Esophagus (tissue), 2 donors: Measurements from ENCODE around the gene HNRNPM. TPM values are rescaled to one million over a fixed set of nuclear protein-coding genes. Genes with fewer than 3 reads are reported as not detected.
"Not testable (repeated sequence)": the region's sequence is repeated elsewhere in the genome, so short reads cannot be mapped to it uniquely, and the experiment has no call there.

ENCODE experiments used
- H3K27ac ChIP-seq, 2 donors: one replicate each; pipeline ENCODE4 v1.5.1; 2013; ENCODE audit warnings: low read depth in 2 of 2, mild to moderate bottlenecking in 2 of 2, inconsistent platforms in 1 of 2, low read length in 1 of 2, moderate library complexity in 1 of 2
- H3K27me3 ChIP-seq, 2 donors: one replicate each; pipeline ENCODE4 v1.6.1; 2013; ENCODE audit warnings: low read length in 2 of 2, control low read depth in 1 of 2, mild to moderate bottlenecking in 1 of 2; ENCODE audit not compliant: insufficient read depth in 2 of 2, control insufficient read depth in 1 of 2
- H3K36me3 ChIP-seq, 2 donors: one replicate each; pipeline ENCODE4 v1.6.1; 2013; ENCODE audit warnings: low read length in 1 of 2; ENCODE audit not compliant: control insufficient read depth in 2 of 2, insufficient read depth in 2 of 2
- H3K4me1 ChIP-seq, 2 donors: one replicate each; pipeline ENCODE4 v1.6.1; 2013; ENCODE audit warnings: low read length in 1 of 2; ENCODE audit not compliant: control insufficient read depth in 2 of 2, insufficient read depth in 2 of 2
- H3K4me3 ChIP-seq, 2 donors: one replicate each; pipeline ENCODE4 v1.5.1; 2013; ENCODE audit warnings: low read length in 2 of 2, mild to moderate bottlenecking in 2 of 2, low read depth in 1 of 2, moderate library complexity in 1 of 2
- H3K9me3 ChIP-seq, 2 donors: one replicate each; pipeline ENCODE4 v1.6.1; 2013; ENCODE audit warnings: mild to moderate bottlenecking in 2 of 2, low read depth in 1 of 2, low read length in 1 of 2, moderate library complexity in 1 of 2; ENCODE audit not compliant: control insufficient read depth in 2 of 2, insufficient read depth in 1 of 2
- WGBS, 2 donors: extraction: QIAGEN DNeasy Blood & Tissue Kit; methylation state at CpG; one replicate each; pipeline ENCODE4 v1.1.7; 2013; 5-methylcytosine and 5-hydroxymethylcytosine counted together
- polyA plus RNA-seq, 2 donors: library from polyadenylated mRNA; stranded (reverse); fragments of 200-250 nt; gene quantifications; one replicate each; pipeline ENCODE4 v1.2.3, GENCODE V29; 2013
- donor health status: healthy with polysubstance abuse.
- donor health status: Bipolar disorder and iron deficiency.

The HNRNPM gene
- polyA plus RNA-seq, 2 donors: 49.9 to 134 TPM

- Histone ChIP-seq H3K4me3 (no peak overlapping the region), H3K36me3 (peaks cover 0 to 11% of the 10 kb centered on the region in 2 donors), H3K4me1 (peaks cover 2 to 3% of the 10 kb centered on the region in 2 donors), H3K27ac (peak overlapping the region; percentile 68 to 73), H3K9me3 (no peaks in the 10 kb centered on the region), H3K27me3 (no peaks in the 10 kb centered on the region)
- 29 to 37% methylated on average over 9 of the region's 9 CpGs for WGBS, 2 donors
These were observed 21.0 kb upstream of the HNRNPM start for GRCh38 chr19:8423817-8424223.

GRCh38 chr19:8425331-8425730, 19.4 kb upstream of the HNRNPM start:
- H3K4me1 ChIP-seq, H3K4me3 ChIP-seq, H3K9me3 ChIP-seq, H3K27ac ChIP-seq, H3K27me3 ChIP-seq: not testable (repeated sequence)
- peaks cover 0 to 11% of the 10 kb centered on the region in 2 donors for H3K36me3 ChIP-seq
- WGBS, 2 donors: 91 to 98% methylated on average over 6 of the region's 6 CpGs

GRCh38 chr19:8426283-8426682, 18.5 kb upstream of the HNRNPM start:
- Histone ChIP-seq H3K36me3 (peaks cover 3 to 16% of the 10 kb centered on the region in 2 donors), H3K9me3 (no peaks in the 10 kb centered on the region), H3K4me3 (no peak overlapping the region), H3K27ac (no peak overlapping the region), H3K27me3 (no peaks in the 10 kb centered on the region), H3K4me1 (peaks cover 2 to 3% of the 10 kb centered on the region in 2 donors)
- 95 to 96% methylated on average over 7 of the region's 7 CpGs for WGBS, 2 donors

- H3K27me3 ChIP-seq: no peaks in the 10 kb centered on the region
- whole genome bisulfite sequencing, 2 donors: 91 to 93% methylated on average over 6 of the region's 6 CpGs
- peaks cover 0 to under 1% of the 10 kb centered on the region in 2 donors for H3K4me1 ChIP-seq
- no peaks in the 10 kb centered on the region for H3K9me3 ChIP-seq
- no peak overlapping the region for H3K4me3 ChIP-seq
- H3K27ac ChIP-seq: no peak overlapping the region
- peaks cover 3 to 9% of the 10 kb centered on the region in 2 donors for H3K36me3 ChIP-seq
These were observed 15.7 kb upstream of the HNRNPM start for GRCh38 chr19:8429044-8429443.

GRCh38 chr19:8429826-8430225, 14.9 kb upstream of the HNRNPM start:
- H3K36me3 ChIP-seq: peaks cover 3 to 9% of the 10 kb centered on the region in 2 donors
- WGBS, 2 donors: 94% methylated on average over 6 of the region's 6 CpGs

GRCh38 chr19:8430650-8431049, 14.1 kb upstream of the HNRNPM start:
- Histone ChIP-seq H3K4me3 (no peak overlapping the region), H3K27ac (no peak overlapping the region), H3K36me3 (peaks cover 3 to 9% of the 10 kb centered on the region in 2 donors), H3K27me3 (no peaks in the 10 kb centered on the region), H3K9me3 (no peaks in the 10 kb centered on the region), H3K4me1 (no peaks in the 10 kb centered on the region)
- 93 to 95% methylated on average over 20 of the region's 20 CpGs for WGBS, 2 donors

More at GRCh38 chr19:8429826-8430225, 14.9 kb upstream of the HNRNPM start:
- Histone ChIP-seq H3K4me3 (no peak overlapping the region), H3K27me3 (no peaks in the 10 kb centered on the region), H3K4me1 (no peaks in the 10 kb centered on the region), H3K27ac (no peak overlapping the region), H3K9me3 (no peaks in the 10 kb centered on the region)

- Histone ChIP-seq H3K36me3 (peaks cover 0 to 4% of the 10 kb centered on the region in 2 donors), H3K27me3 (no peaks in the 10 kb centered on the region), H3K4me1 (peaks cover 0 to 3% of the 10 kb centered on the region in 2 donors), H3K27ac (no peak overlapping the region), H3K9me3 (no peaks in the 10 kb centered on the region), H3K4me3 (no peak overlapping the region)
- 96 to 97% methylated on average over 12 of the region's 12 CpGs for WGBS, 2 donors
These were observed 6.5 kb upstream of the HNRNPM start for GRCh38 chr19:8438236-8438635.

- H3K36me3 ChIP-seq: peaks cover 0 to 7% of the 10 kb centered on the region in 2 donors
- peak overlapping the region; percentile 34 to 64 for H3K27ac ChIP-seq
- H3K9me3 ChIP-seq: no peaks in the 10 kb centered on the region
- peaks cover 0 to 6% of the 10 kb centered on the region in 2 donors for H3K4me1 ChIP-seq
- H3K4me3 ChIP-seq: no peak overlapping the region
- H3K27me3 ChIP-seq: no peaks in the 10 kb centered on the region
- WGBS, 2 donors: 75 to 82% methylated on average over 6 of the region's 6 CpGs
These were observed 2.8 kb upstream of the HNRNPM start for GRCh38 chr19:8441725-8442544.

- WGBS, 2 donors: 25 to 27% methylated on average over 32 of the region's 32 CpGs
- H3K36me3 ChIP-seq, H3K9me3 ChIP-seq, H3K4me1 ChIP-seq, H3K27me3 ChIP-seq: not testable (repeated sequence)
- Histone ChIP-seq H3K27ac (peak overlapping the region; percentile 91 to 94), H3K4me3 (peak overlapping the region; percentile 41 to 42)
These were observed 567 bp upstream of the HNRNPM start for GRCh38 chr19:8444140-8444676.
